ENCODE data around the gene BANK1.

BANK1 gene

GRCh38 chr4:102036619-102037376, 246.3 kb downstream of the BANK1 start:
- no peak for TF ChIP-seq CTCF (IDR thresholded peaks at IDR 0.05)
- H3K27ac ChIP-seq: no peak overlapping the region

GRCh38 chr4:102037566-102037965, 247.0 kb downstream of the BANK1 start:
- H3K27ac ChIP-seq: no peak overlapping the region
- no peak for TF ChIP-seq CTCF (IDR thresholded peaks at IDR 0.05)
- TF ChIP-seq ZFX (IDR thresholded peaks at IDR 0.05; ENCODE audit: borderline replicate concordance): no peak

- TF ChIP-seq CTCF (IDR thresholded peaks at IDR 0.05): no peak
- no peak for TF ChIP-seq ZFX (IDR thresholded peaks at IDR 0.05; ENCODE audit: borderline replicate concordance)
- H3K27ac ChIP-seq: no peak overlapping the region
Observed at GRCh38 chr4:102042871-102043802, 252.6 kb downstream of the BANK1 start.

DNA sequence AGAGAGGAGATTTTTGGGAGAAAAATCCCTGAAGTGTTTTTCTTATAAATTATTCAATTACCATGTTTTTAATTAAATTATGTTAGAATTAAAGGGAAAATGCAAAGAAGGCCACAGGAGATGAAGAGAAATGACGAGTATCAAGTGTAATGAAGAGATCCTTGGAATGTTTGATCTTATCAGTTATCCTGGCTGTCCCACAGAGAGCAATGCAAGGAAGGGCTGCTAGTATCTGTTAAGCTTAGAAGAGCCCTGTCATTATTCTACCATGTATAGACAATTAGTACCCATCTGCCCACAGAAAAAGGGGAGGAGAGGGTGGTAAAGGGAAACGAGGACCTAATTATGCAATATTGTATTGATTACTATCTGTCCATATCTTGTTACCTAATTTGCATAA, 257.1 kb downstream of the BANK1 start:
- H3K27ac ChIP-seq: no peak overlapping the region
- TF ChIP-seq ZFX (IDR thresholded peaks at IDR 0.05; ENCODE audit: borderline replicate concordance): no peak
- TF ChIP-seq CTCF (IDR thresholded peaks at IDR 0.05): no peak

GRCh38 chr4:102055805-102056204, 265.3 kb downstream of the BANK1 start:
- TF ChIP-seq CTCF (IDR thresholded peaks at IDR 0.05) (0 out of 2 replicates have a peak, but pooled peaks have one; percentile 11), ZFX (IDR thresholded peaks at IDR 0.05; ENCODE audit: borderline replicate concordance) (no peak)

DNA sequence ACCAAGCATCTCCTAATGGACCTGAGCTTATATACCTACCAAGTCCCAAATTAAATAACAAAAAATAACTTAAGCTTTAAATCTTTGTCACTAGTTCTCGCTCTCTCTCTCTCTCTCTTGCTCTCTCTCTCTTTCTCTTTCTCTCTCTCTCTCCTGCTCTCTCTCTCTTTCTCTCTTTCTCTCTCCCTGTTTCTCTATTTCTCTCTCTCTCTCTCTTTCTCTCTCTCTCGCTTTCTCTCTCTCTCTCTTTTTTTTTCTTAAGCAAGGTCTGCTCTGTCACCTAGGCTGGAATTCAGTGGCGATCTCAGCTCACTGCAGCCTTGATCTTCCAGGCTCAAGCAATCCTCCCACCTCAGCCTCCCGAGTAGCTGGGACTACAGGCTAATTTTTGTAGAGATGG, 266.6 kb downstream of the BANK1 start:
- no peak overlapping the region for H3K27ac ChIP-seq
- TF ChIP-seq CTCF (IDR thresholded peaks at IDR 0.05) (no peak), ZFX (IDR thresholded peaks at IDR 0.05; ENCODE audit: borderline replicate concordance) (no peak)

More at GRCh38 chr4:102055805-102056204, 265.3 kb downstream of the BANK1 start:
- no peak overlapping the region for H3K27ac ChIP-seq

DNA sequence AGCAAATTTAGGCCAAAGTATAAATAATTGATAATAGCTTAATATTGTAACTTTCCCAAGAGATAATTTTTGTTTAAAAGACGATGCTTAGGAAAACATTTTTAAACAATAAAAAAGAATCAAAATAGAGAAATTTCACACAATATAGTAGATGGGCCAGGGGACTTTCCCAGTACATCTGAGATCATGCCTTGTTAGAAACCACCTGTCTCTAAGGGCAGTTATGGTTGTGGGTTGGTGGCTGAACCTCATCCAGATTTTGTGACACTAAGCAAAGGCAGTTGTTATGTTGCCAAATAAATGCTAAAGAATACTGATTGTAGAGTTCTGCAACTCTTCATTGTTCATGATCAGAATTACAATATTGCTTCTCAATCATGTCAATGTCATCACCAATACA, 270.6 kb downstream of the BANK1 start:
- TF ChIP-seq ZFX (IDR thresholded peaks at IDR 0.05; ENCODE audit: borderline replicate concordance) (no peak), CTCF (IDR thresholded peaks at IDR 0.05) (no peak)
- H3K27ac ChIP-seq: no peak overlapping the region

Measured in 22Rv1 (cell line).